ENCODE data around the gene OSBPL9.
"Not testable (repeated sequence)": the region's sequence is repeated elsewhere in the genome, so short reads cannot be mapped to it uniquely, and the experiment has no call there.

The OSBPL9 gene

GRCh38 chr1:51675177-51675780 lies 58.4 kb downstream of the OSBPL9 start:
- H3K4me3 ChIP-seq (ENCODE audit: low read length): no peak overlapping the region
- no peaks in the 10 kb centered on the region for H3K27me3 ChIP-seq (ENCODE audit: control insufficient read depth, insufficient read depth, low read length)
- H3K4me1 ChIP-seq (ENCODE audit: control insufficient read depth, insufficient read depth, low read length): peaks cover 4% of the 10 kb centered on the region
- no peaks in the 10 kb centered on the region for H3K36me3 ChIP-seq (ENCODE audit: control insufficient read depth, insufficient read depth, low read length)
- H3K9ac ChIP-seq (ENCODE audit: low read length): no peak overlapping the region
- no peaks in the 10 kb centered on the region for H3K9me3 ChIP-seq (ENCODE audit: control insufficient read depth, low read length)

DNA sequence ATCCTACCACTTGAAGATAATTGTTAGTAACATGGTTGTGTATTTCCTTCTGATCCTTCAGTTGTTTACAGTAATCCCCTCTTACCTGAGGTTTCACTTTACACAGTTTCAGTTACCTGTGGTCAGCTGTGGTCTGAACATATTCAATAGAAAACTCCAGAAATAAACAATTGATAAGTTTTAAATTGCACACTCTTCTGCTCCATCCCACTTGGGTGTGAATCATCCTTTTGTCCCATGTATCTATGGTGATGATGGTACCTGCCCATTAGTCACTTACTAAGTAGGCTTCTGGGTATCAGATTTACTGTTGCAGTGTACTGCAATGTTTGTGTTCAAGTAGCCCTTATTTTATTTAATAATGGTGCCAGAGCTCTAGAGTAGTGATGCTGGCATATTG lies 62.5 kb downstream of the OSBPL9 start:
- no peaks in the 10 kb centered on the region for H3K27me3 ChIP-seq (ENCODE audit: control insufficient read depth, insufficient read depth, low read length)
- no peaks in the 10 kb centered on the region for H3K4me1 ChIP-seq (ENCODE audit: control insufficient read depth, insufficient read depth, low read length)
- no peaks in the 10 kb centered on the region for H3K36me3 ChIP-seq (ENCODE audit: control insufficient read depth, insufficient read depth, low read length)
- H3K9ac ChIP-seq (ENCODE audit: low read length): no peak overlapping the region
- no peaks in the 10 kb centered on the region for H3K9me3 ChIP-seq (ENCODE audit: control insufficient read depth, low read length)
- no peak overlapping the region for H3K4me3 ChIP-seq (ENCODE audit: low read length)

- Histone ChIP-seq H3K4me1 (ENCODE audit: control insufficient read depth, insufficient read depth, low read length) (peaks cover 6% of the 10 kb centered on the region), H3K27me3 (ENCODE audit: control insufficient read depth, insufficient read depth, low read length) (no peaks in the 10 kb centered on the region), H3K36me3 (ENCODE audit: control insufficient read depth, insufficient read depth, low read length) (no peaks in the 10 kb centered on the region)
Measured at GRCh38 chr1:51684776-51685175, 67.9 kb downstream of the OSBPL9 start.

GRCh38 chr1:51686450-51686849 lies 69.6 kb downstream of the OSBPL9 start:
- H3K36me3 ChIP-seq (ENCODE audit: control insufficient read depth, insufficient read depth, low read length): no peaks in the 10 kb centered on the region
- H3K9me3 ChIP-seq (ENCODE audit: control insufficient read depth, low read length): no peaks in the 10 kb centered on the region
- H3K27me3 ChIP-seq (ENCODE audit: control insufficient read depth, insufficient read depth, low read length): no peaks in the 10 kb centered on the region
- H3K4me3 ChIP-seq (ENCODE audit: low read length): no peak overlapping the region
- H3K9ac ChIP-seq (ENCODE audit: low read length): no peak overlapping the region
- peaks cover 19% of the 10 kb centered on the region for H3K4me1 ChIP-seq (ENCODE audit: control insufficient read depth, insufficient read depth, low read length)

More at GRCh38 chr1:51684776-51685175, 67.9 kb downstream of the OSBPL9 start:
- Histone ChIP-seq H3K9ac (ENCODE audit: low read length) (no peak overlapping the region), H3K4me3 (ENCODE audit: low read length) (no peak overlapping the region), H3K9me3 (ENCODE audit: control insufficient read depth, low read length) (no peaks in the 10 kb centered on the region)

DNA sequence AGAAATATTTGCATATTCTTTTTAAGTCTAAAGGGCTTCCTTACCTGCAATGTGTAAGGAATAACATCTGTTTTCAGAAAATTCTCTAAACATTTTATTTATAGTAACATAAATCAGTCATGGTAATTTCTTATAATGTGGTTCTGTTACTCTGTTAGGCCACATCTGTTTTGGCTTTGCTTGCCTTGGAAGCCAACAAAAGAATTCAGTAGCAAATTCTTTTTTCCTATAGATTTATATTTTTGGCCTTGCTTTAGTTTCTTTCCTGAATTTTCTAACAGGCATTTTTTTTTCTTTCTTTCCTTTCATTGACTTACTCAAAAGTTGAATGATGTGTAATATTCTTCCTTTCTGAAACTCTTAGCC lies 72.2 kb downstream of the OSBPL9 start:
- Histone ChIP-seq H3K36me3 (ENCODE audit: control insufficient read depth, insufficient read depth, low read length) (no peaks in the 10 kb centered on the region), H3K9me3 (ENCODE audit: control insufficient read depth, low read length) (no peaks in the 10 kb centered on the region), H3K4me3 (ENCODE audit: low read length) (no peak overlapping the region), H3K4me1 (ENCODE audit: control insufficient read depth, insufficient read depth, low read length) (peaks cover 31% of the 10 kb centered on the region), H3K9ac (ENCODE audit: low read length) (no peak overlapping the region), H3K27me3 (ENCODE audit: control insufficient read depth, insufficient read depth, low read length) (no peaks in the 10 kb centered on the region)

DNA sequence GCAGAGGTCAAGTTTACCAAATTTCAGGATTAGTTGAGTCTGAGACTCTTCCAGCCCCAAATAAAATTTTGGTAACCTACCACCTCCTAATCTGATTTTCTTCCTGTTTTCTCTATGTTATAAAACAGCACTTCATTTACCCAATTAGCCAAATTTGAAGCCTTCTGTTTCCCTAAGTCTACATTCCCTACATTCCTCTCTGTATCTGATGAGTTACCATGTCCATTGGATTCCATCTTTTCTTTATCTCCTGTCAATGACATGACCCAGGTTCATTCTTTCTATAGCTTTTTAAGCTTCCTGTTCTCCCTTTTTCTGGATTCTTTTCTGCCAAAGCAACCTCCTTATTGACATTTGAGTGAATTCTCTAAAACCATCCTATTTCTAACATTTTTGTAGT lies 72.8 kb downstream of the OSBPL9 start:
- H3K9me3 ChIP-seq (ENCODE audit: control insufficient read depth, low read length): no peaks in the 10 kb centered on the region
- no peaks in the 10 kb centered on the region for H3K36me3 ChIP-seq (ENCODE audit: control insufficient read depth, insufficient read depth, low read length)
- peaks cover 31% of the 10 kb centered on the region for H3K4me1 ChIP-seq (ENCODE audit: control insufficient read depth, insufficient read depth, low read length)
- H3K4me3 ChIP-seq (ENCODE audit: low read length): no peak overlapping the region
- H3K27me3 ChIP-seq (ENCODE audit: control insufficient read depth, insufficient read depth, low read length): no peaks in the 10 kb centered on the region
- no peak overlapping the region for H3K9ac ChIP-seq (ENCODE audit: low read length)

DNA sequence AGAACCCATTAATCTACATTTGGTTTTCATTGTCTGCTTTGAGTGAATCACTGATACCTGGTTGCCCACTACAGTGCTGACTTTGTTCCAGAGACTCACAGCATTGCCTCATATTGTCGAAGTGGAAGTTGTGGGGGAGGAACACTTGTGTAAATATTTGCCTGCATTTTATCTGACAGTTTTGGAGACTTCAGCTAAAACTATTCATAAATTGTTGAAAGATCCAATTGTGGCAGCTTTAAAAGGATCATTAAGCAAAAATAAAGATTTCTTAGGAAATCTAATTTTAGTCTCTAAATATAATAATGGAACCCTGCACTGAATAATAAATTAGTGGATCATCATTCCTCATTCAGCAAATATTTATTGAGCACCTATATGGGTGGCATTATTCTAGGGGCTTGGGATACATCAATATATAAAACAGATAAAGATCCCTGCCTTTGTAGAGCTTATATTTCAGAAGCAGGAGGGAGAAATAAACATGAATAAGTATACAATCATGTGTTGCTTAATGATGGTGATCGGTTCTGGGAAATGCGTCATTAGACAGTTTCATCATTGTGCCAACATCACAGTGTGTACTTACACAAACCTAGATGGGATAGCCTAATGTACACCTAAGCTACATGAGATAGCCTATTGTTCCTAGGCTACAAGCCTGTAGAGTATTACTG lies 73.5 kb downstream of the OSBPL9 start:
- Histone ChIP-seq H3K4me3 (ENCODE audit: low read length) (no peak overlapping the region), H3K27me3 (ENCODE audit: control insufficient read depth, insufficient read depth, low read length) (no peaks in the 10 kb centered on the region), H3K9ac (ENCODE audit: low read length) (no peak overlapping the region), H3K36me3 (ENCODE audit: control insufficient read depth, insufficient read depth, low read length) (no peaks in the 10 kb centered on the region), H3K9me3 (ENCODE audit: control insufficient read depth, low read length) (no peaks in the 10 kb centered on the region), H3K4me1 (ENCODE audit: control insufficient read depth, insufficient read depth, low read length) (peaks cover 31% of the 10 kb centered on the region)

- Histone ChIP-seq H3K36me3 (ENCODE audit: control insufficient read depth, insufficient read depth, low read length) (no peaks in the 10 kb centered on the region), H3K9ac (ENCODE audit: low read length) (no peak overlapping the region), H3K4me3 (ENCODE audit: low read length) (no peak overlapping the region), H3K9me3 (ENCODE audit: control insufficient read depth, low read length) (no peaks in the 10 kb centered on the region), H3K27me3 (ENCODE audit: control insufficient read depth, insufficient read depth, low read length) (no peaks in the 10 kb centered on the region), H3K4me1 (ENCODE audit: control insufficient read depth, insufficient read depth, low read length) (peaks cover 31% of the 10 kb centered on the region)
Measured at GRCh38 chr1:51691920-51692319, 75.0 kb downstream of the OSBPL9 start.

DNA sequence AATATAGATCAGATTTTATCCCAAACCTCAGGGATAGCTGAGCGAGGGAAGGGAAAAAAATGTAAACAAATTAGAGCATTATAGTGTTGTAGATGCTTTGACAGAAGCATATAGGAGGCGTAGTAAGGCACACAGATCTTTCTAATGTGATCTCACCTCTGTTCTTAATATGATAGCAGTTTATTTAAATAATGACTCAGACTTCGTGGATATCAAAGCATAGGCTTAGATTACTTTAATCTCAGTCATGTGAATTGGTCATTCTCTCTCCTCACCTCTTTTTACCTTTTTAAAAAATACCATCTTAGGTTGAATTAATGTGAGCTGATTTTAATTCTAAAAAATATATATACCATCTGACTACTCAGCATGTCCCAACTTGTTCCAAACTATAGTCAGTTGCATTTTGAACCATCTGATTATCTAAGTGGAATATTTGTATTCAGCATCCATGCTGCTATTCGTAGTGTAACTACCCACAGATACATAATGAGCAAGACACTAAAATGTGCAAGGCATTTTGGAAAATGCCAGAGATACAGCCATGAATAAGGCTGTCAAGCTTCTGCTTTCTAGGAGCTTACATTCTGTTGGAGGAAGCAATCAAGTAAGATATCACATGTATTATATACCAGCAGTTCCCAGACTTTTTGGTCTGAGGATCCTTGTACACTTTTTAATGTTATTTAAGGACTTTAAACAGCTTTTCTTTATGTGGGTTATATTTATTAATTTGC lies 76.7 kb downstream of the OSBPL9 start:
- Histone ChIP-seq H3K4me3 (ENCODE audit: low read length) (no peak overlapping the region), H3K9me3 (ENCODE audit: control insufficient read depth, low read length) (no peaks in the 10 kb centered on the region), H3K27me3 (ENCODE audit: control insufficient read depth, insufficient read depth, low read length) (no peaks in the 10 kb centered on the region), H3K4me1 (ENCODE audit: control insufficient read depth, insufficient read depth, low read length) (peaks cover 31% of the 10 kb centered on the region), H3K36me3 (ENCODE audit: control insufficient read depth, insufficient read depth, low read length) (no peaks in the 10 kb centered on the region), H3K9ac (ENCODE audit: low read length) (no peak overlapping the region)

DNA sequence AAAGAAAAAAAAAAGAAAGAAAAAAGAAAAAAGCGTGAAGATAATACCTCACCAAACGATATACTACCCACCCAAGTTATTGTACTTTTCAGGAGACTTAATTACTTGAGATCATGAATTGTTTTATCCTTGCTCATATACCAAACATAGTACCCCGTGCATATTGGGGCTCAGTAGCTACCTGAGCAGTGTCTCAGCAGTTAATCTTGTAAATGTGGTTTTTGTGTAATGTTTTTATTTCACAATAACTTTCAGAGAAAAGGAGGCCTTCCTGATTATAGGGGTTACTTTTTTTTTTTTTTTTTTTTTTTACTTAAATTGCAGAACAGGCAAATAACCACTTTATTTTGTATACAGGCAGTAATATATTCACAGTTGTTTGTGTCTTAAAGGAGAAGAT lies 80.3 kb downstream of the OSBPL9 start:
- H3K27me3 ChIP-seq (ENCODE audit: control insufficient read depth, insufficient read depth, low read length): no peaks in the 10 kb centered on the region
- peaks cover 13% of the 10 kb centered on the region for H3K4me1 ChIP-seq (ENCODE audit: control insufficient read depth, insufficient read depth, low read length)
- no peaks in the 10 kb centered on the region for H3K9me3 ChIP-seq (ENCODE audit: control insufficient read depth, low read length)
- H3K9ac ChIP-seq (ENCODE audit: low read length): no peak overlapping the region
- H3K36me3 ChIP-seq (ENCODE audit: control insufficient read depth, insufficient read depth, low read length): no peaks in the 10 kb centered on the region
- no peak overlapping the region for H3K4me3 ChIP-seq (ENCODE audit: low read length)

DNA sequence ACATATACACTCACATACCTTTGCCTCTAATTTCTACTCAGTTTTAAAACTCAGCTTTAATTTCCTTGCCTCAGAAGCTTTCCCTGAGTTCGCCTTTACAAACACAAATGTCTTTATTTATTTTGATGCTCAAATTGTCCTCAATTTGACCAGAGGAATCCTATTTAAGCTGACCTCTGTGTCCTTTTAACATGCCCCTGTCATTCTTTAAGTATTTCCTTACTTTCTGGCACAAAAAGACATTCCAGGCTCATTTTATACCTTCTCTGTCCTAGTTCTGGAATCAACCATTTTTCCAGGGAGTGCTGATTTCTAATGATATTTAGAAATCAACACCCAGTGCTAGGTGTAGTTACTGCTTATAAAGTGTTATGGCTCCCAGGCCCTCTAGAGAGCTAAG lies 82.5 kb downstream of the OSBPL9 start:
- Histone ChIP-seq H3K4me1 (ENCODE audit: control insufficient read depth, insufficient read depth, low read length) (no peaks in the 10 kb centered on the region), H3K9me3 (ENCODE audit: control insufficient read depth, low read length) (no peaks in the 10 kb centered on the region), H3K9ac (ENCODE audit: low read length) (no peak overlapping the region), H3K36me3 (ENCODE audit: control insufficient read depth, insufficient read depth, low read length) (no peaks in the 10 kb centered on the region), H3K27me3 (ENCODE audit: control insufficient read depth, insufficient read depth, low read length) (no peaks in the 10 kb centered on the region), H3K4me3 (ENCODE audit: low read length) (no peak overlapping the region)

DNA sequence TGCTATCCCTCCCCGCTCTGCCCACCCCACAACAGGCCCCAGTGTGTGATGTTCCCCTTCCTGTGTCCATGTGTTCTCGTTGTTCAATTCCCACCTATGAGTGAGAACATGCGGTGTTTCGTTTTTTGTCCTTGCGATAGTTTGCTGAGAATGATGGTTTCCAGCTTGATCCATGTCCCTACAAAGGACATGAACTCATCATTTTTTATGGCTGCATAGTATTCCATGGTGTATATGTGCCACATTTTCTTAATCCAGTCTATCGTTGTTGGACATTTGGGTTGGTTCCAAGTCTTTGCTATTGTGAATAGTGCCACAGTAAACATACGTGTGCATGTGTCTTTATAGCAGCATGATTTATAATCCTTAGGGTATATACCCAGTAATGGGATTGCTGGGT lies 84.9 kb downstream of the OSBPL9 start:
- H3K36me3 ChIP-seq (ENCODE audit: control insufficient read depth, insufficient read depth, low read length); H3K27me3 ChIP-seq (ENCODE audit: control insufficient read depth, insufficient read depth, low read length); H3K9me3 ChIP-seq (ENCODE audit: control insufficient read depth, low read length); H3K4me3 ChIP-seq (ENCODE audit: low read length); H3K9ac ChIP-seq (ENCODE audit: low read length); H3K4me1 ChIP-seq (ENCODE audit: control insufficient read depth, insufficient read depth, low read length): not testable (repeated sequence)

Data from mucosa of stomach (tissue), 1 donor.